ENCODE measurements around the gene SH3PXD2B. TPM values are rescaled to one million over a fixed set of nuclear protein-coding genes. Genes with fewer than 3 reads are reported as not detected.
"Not testable (repeated sequence)": the region's sequence is repeated elsewhere in the genome, so short reads cannot be mapped to it uniquely, and the experiment has no call there.

SH3PXD2B gene
- total RNA-seq, 1 donor from 2014 or later, result 81.1 TPM

DNA sequence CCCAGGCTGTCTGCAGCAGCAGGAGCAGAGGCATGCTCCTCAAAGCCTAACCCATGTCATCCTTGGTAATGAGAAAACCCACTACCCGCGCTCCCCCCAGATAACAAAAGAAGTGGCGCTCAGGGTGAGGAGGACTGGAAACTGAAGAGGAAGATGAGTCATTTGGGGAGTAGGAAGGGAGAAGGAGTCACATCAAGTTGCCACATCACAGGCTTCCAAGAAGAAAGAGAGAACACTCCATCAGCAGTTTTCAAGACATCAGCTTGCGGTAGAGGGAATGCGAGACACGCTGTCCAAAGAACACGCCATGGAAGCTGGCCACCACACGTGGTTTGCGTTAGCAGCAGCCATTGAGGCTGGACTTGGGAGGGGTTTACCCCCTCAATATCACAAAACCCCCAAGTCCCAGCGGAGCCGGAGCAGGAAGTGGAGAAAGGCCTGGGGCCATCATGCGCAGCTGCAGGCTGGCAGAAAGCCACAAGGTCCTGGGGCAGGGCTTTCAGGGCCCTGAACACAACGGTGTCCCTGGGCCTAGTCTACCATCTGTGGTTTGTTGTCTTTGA, 41.5 kb downstream of the SH3PXD2B start:
- H3K27me3 Mint-ChIP-seq (ENCODE audit: low read depth), result no peaks in the 10 kb centered on the region
- H3K27ac Mint-ChIP-seq (ENCODE audit: unreplicated experiment), result peak overlapping the region; percentile 89
- TF ChIP-seq, protein P1, sequence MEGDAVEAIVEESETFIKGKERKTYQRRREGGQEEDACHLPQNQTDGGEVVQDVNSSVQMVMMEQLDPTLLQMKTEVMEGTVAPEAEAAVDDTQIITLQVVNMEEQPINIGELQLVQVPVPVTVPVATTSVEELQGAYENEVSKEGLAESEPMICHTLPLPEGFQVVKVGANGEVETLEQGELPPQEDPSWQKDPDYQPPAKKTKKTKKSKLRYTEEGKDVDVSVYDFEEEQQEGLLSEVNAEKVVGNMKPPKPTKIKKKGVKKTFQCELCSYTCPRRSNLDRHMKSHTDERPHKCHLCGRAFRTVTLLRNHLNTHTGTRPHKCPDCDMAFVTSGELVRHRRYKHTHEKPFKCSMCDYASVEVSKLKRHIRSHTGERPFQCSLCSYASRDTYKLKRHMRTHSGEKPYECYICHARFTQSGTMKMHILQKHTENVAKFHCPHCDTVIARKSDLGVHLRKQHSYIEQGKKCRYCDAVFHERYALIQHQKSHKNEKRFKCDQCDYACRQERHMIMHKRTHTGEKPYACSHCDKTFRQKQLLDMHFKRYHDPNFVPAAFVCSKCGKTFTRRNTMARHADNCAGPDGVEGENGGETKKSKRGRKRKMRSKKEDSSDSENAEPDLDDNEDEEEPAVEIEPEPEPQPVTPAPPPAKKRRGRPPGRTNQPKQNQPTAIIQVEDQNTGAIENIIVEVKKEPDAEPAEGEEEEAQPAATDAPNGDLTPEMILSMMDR (IDR thresholded peaks at IDR 0.05), result no peak
- H3K4me1 Mint-ChIP-seq (ENCODE audit: low read depth), result peaks cover 58% of the 10 kb centered on the region
- peaks cover 4% of the 10 kb centered on the region for H3K36me3 Mint-ChIP-seq (ENCODE audit: low read depth)
- no peak for DNase-seq (ENCODE audit: low spot score)
- no peaks in the 10 kb centered on the region for H3K9me3 Mint-ChIP-seq (ENCODE audit: low read depth)
- H3K4me3 Mint-ChIP-seq (ENCODE audit: unreplicated experiment), result no peak overlapping the region

DNA sequence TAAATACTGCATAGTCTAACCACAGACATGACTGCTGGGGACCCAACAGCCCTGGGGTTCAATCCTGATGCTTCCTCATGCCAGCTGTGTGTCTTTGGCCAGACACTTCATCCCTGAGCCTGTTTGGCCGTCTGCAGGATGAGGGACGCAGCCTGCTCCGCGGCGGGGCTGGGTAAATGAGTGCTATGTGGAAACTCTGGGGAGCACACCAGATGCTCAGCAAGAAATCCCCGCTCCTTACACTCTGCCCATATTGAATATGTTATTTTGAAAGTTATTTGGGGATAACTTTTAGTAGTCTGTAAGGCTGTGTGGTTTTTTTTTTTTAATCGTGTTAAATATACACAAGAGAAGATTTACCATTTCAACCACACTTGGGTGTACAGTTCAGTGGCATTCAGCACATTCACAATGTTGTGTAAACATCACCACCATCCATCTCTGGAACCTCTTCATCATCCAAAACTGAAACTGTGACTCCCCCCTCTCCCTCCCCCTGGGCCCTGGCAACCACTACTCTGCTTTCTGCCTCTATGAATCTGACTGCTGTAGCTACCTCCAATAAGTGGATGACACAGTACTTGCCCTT, 42.7 kb downstream of the SH3PXD2B start:
- TF ChIP-seq, protein P1 (IDR thresholded peaks at IDR 0.05), result no peak
- no peaks in the 10 kb centered on the region for H3K9me3 Mint-ChIP-seq (ENCODE audit: low read depth)
- no peak overlapping the region for H3K4me3 Mint-ChIP-seq (ENCODE audit: unreplicated experiment)
- no peak for DNase-seq (ENCODE audit: low spot score)
- peaks cover 60% of the 10 kb centered on the region for H3K4me1 Mint-ChIP-seq (ENCODE audit: low read depth)
- H3K27me3 Mint-ChIP-seq (ENCODE audit: low read depth), result no peaks in the 10 kb centered on the region
- H3K27ac Mint-ChIP-seq (ENCODE audit: unreplicated experiment), result no peak overlapping the region
- peaks cover 7% of the 10 kb centered on the region for H3K36me3 Mint-ChIP-seq (ENCODE audit: low read depth)

- H3K27me3 Mint-ChIP-seq (ENCODE audit: low read depth), result no peaks in the 10 kb centered on the region
- no peaks in the 10 kb centered on the region for H3K9me3 Mint-ChIP-seq (ENCODE audit: low read depth)
- H3K36me3 Mint-ChIP-seq (ENCODE audit: low read depth), result peaks cover 11% of the 10 kb centered on the region
- peaks cover 60% of the 10 kb centered on the region for H3K4me1 Mint-ChIP-seq (ENCODE audit: low read depth)
- DNase-seq (ENCODE audit: low spot score), result no peak
- H3K27ac Mint-ChIP-seq (ENCODE audit: unreplicated experiment), result no peak overlapping the region
- TF ChIP-seq, protein P1 (IDR thresholded peaks at IDR 0.05), result no peak
- no peak overlapping the region for H3K4me3 Mint-ChIP-seq (ENCODE audit: unreplicated experiment)
Measured at GRCh38 chr5:172410662-172411483, 43.5 kb downstream of the SH3PXD2B start.

- H3K27me3 Mint-ChIP-seq (ENCODE audit: low read depth), result no peaks in the 10 kb centered on the region
- no peak overlapping the region for H3K27ac Mint-ChIP-seq (ENCODE audit: unreplicated experiment)
- no peak overlapping the region for H3K4me3 Mint-ChIP-seq (ENCODE audit: unreplicated experiment)
- H3K4me1 Mint-ChIP-seq (ENCODE audit: low read depth), result peaks cover 59% of the 10 kb centered on the region
- TF ChIP-seq, protein P1 (IDR thresholded peaks at IDR 0.05), result no peak
- DNase-seq (ENCODE audit: low spot score), result no peak
- no peaks in the 10 kb centered on the region for H3K9me3 Mint-ChIP-seq (ENCODE audit: low read depth)
- H3K36me3 Mint-ChIP-seq (ENCODE audit: low read depth), result peaks cover 14% of the 10 kb centered on the region
Measured at GRCh38 chr5:172410160-172410559, 44.2 kb downstream of the SH3PXD2B start.

GRCh38 chr5:172409477-172409876, 44.8 kb downstream of the SH3PXD2B start:
- H3K27me3 Mint-ChIP-seq (ENCODE audit: low read depth); H3K4me3 Mint-ChIP-seq (ENCODE audit: unreplicated experiment); H3K9me3 Mint-ChIP-seq (ENCODE audit: low read depth); DNase-seq (ENCODE audit: low spot score): not testable (repeated sequence)
- H3K4me1 Mint-ChIP-seq (ENCODE audit: low read depth), result peaks cover 52% of the 10 kb centered on the region
- peak overlapping the region; percentile 5 for H3K27ac Mint-ChIP-seq (ENCODE audit: unreplicated experiment)
- peaks cover 18% of the 10 kb centered on the region for H3K36me3 Mint-ChIP-seq (ENCODE audit: low read depth)
